Measurements from ENCODE around the gene C6orf163. TPM values are rescaled to one million over a fixed set of nuclear protein-coding genes. Genes with fewer than 3 reads are reported as not detected.
A peak's percentile ranks its signal among the peaks of the same experiment; 100 is the strongest.

C6orf163 gene
- total and polyA plus RNA-seq, 2 experiments from 2014 or later = 2.3 to 5.4 TPM

DNA sequence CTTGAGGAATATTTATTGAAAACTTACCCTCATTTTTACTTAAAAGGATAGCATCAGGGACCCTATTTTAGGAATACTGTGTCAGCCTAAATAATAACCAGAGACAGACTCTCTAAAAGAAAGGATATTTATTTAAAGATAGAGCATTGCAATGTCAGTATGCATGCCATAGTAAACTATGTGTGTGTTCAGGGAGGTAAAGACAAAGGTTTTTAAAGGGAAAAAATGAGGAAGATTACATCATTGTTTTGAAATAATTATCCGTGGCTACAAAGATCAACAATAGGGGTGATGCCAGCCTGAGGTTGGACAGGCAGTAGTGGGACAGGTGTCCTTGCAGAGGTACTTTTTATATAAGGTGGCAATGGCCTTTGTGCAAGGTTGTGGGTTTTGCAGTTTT is 39.4 kb downstream of the C6orf163 start:
- no peaks in the 10 kb centered on the region for H3K36me3 Mint-ChIP-seq (ENCODE audit: low read depth)
- H3K27ac Mint-ChIP-seq = peak overlapping the region; percentile 19; the same call in 1 of the 2 replicates
- DNase-seq (ENCODE audit: low spot score) (no peak), ATAC-seq (no peak)
- Histone ChIP-seq H3K79me2 (replicated peaks; ENCODE audit: insufficient read depth) (no peaks in the 10 kb centered on the region), H2AFZ (no peak overlapping the region), H4K20me1 (replicated peaks; ENCODE audit: insufficient read depth) (no peaks in the 10 kb centered on the region), H3K27me3 (ENCODE audit: insufficient read depth) (no peaks in the 10 kb centered on the region), H3K4me2 (no peak overlapping the region), H3K9me2 (ENCODE audit: insufficient read depth) (no peaks in the 10 kb centered on the region), H3K36me3 (ENCODE audit: insufficient read depth) (no peaks in the 10 kb centered on the region), H3K27ac (ENCODE audit: low read depth) (no peak overlapping the region), H3K4me3 (no peak overlapping the region), H3F3A (replicated peaks; ENCODE audit: low read depth) (no peaks in the 10 kb centered on the region), H3K4me1 (ENCODE audit: insufficient read depth) (no peaks in the 10 kb centered on the region)
- no peaks in the 10 kb centered on the region for H3K27me3 Mint-ChIP-seq (ENCODE audit: insufficient read depth, low read depth, poor library complexity)
- no peaks in the 10 kb centered on the region for H3K9me3 Mint-ChIP-seq
- H3K4me3 Mint-ChIP-seq = no peak overlapping the region
- TF ChIP-seq STAT1 (IDR thresholded peaks at IDR 0.05; ENCODE audit: unreplicated experiment) (no peak), NANOG (IDR thresholded peaks at IDR 0.05; ENCODE audit: borderline replicate concordance) (no peak), EZH2phosphoT487 (IDR thresholded peaks at IDR 0.05; ENCODE audit: unreplicated experiment) (no peak), ZNF114 (CRISPR knock-in tag; IDR thresholded peaks at IDR 0.05) (no peak), EZH2 (IDR thresholded peaks at IDR 0.05; ENCODE audit: low read depth, unreplicated experiment) (no peak), JUNB (IDR thresholded peaks at IDR 0.05; ENCODE audit: unreplicated experiment) (no peak)
- TF ChIP-seq, protein P1, sequence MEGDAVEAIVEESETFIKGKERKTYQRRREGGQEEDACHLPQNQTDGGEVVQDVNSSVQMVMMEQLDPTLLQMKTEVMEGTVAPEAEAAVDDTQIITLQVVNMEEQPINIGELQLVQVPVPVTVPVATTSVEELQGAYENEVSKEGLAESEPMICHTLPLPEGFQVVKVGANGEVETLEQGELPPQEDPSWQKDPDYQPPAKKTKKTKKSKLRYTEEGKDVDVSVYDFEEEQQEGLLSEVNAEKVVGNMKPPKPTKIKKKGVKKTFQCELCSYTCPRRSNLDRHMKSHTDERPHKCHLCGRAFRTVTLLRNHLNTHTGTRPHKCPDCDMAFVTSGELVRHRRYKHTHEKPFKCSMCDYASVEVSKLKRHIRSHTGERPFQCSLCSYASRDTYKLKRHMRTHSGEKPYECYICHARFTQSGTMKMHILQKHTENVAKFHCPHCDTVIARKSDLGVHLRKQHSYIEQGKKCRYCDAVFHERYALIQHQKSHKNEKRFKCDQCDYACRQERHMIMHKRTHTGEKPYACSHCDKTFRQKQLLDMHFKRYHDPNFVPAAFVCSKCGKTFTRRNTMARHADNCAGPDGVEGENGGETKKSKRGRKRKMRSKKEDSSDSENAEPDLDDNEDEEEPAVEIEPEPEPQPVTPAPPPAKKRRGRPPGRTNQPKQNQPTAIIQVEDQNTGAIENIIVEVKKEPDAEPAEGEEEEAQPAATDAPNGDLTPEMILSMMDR (conservative IDR thresholded peaks at IDR 0.05; ENCODE audit: low read depth in 2 of 2) = no peak
- TF ChIP-seq, protein P2, sequence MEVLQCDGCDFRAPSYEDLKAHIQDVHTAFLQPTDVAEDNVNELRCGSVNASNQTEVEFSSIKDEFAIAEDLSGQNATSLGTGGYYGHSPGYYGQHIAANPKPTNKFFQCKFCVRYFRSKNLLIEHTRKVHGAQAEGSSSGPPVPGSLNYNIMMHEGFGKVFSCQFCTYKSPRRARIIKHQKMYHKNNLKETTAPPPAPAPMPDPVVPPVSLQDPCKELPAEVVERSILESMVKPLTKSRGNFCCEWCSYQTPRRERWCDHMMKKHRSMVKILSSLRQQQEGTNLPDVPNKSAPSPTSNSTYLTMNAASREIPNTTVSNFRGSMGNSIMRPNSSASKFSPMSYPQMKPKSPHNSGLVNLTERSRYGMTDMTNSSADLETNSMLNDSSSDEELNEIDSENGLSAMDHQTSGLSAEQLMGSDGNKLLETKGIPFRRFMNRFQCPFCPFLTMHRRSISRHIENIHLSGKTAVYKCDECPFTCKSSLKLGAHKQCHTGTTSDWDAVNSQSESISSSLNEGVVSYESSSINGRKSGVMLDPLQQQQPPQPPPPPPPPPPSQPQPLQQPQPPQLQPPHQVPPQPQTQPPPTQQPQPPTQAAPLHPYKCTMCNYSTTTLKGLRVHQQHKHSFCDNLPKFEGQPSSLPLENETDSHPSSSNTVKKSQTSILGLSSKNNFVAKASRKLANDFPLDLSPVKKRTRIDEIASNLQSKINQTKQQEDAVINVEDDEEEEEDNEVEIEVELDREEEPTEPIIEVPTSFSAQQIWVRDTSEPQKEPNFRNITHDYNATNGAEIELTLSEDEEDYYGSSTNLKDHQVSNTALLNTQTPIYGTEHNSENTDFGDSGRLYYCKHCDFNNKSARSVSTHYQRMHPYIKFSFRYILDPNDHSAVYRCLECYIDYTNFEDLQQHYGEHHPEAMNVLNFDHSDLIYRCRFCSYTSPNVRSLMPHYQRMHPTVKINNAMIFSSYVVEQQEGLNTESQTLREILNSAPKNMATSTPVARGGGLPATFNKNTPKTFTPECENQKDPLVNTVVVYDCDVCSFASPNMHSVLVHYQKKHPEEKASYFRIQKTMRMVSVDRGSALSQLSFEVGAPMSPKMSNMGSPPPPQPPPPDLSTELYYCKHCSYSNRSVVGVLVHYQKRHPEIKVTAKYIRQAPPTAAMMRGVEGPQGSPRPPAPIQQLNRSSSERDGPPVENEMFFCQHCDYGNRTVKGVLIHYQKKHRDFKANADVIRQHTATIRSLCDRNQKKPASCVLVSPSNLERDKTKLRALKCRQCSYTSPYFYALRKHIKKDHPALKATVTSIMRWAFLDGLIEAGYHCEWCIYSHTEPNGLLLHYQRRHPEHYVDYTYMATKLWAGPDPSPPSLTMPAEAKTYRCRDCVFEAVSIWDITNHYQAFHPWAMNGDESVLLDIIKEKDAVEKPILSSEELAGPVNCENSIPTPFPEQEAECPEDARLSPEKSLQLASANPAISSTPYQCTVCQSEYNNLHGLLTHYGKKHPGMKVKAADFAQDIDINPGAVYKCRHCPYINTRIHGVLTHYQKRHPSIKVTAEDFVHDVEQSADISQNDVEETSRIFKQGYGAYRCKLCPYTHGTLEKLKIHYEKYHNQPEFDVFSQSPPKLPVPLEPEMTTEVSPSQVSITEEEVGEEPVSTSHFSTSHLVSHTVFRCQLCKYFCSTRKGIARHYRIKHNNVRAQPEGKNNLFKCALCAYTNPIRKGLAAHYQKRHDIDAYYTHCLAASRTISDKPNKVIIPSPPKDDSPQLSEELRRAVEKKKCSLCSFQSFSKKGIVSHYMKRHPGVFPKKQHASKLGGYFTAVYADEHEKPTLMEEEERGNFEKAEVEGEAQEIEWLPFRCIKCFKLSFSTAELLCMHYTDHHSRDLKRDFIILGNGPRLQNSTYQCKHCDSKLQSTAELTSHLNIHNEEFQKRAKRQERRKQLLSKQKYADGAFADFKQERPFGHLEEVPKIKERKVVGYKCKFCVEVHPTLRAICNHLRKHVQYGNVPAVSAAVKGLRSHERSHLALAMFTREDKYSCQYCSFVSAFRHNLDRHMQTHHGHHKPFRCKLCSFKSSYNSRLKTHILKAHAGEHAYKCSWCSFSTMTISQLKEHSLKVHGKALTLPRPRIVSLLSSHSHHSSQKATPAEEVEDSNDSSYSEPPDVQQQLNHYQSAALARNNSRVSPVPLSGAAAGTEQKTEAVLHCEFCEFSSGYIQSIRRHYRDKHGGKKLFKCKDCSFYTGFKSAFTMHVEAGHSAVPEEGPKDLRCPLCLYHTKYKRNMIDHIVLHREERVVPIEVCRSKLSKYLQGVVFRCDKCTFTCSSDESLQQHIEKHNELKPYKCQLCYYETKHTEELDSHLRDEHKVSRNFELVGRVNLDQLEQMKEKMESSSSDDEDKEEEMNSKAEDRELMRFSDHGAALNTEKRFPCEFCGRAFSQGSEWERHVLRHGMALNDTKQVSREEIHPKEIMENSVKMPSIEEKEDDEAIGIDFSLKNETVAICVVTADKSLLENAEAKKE (CRISPR knock-in tag; IDR thresholded peaks at IDR 0.05) = no peak
- TF ChIP-seq, protein P3, sequence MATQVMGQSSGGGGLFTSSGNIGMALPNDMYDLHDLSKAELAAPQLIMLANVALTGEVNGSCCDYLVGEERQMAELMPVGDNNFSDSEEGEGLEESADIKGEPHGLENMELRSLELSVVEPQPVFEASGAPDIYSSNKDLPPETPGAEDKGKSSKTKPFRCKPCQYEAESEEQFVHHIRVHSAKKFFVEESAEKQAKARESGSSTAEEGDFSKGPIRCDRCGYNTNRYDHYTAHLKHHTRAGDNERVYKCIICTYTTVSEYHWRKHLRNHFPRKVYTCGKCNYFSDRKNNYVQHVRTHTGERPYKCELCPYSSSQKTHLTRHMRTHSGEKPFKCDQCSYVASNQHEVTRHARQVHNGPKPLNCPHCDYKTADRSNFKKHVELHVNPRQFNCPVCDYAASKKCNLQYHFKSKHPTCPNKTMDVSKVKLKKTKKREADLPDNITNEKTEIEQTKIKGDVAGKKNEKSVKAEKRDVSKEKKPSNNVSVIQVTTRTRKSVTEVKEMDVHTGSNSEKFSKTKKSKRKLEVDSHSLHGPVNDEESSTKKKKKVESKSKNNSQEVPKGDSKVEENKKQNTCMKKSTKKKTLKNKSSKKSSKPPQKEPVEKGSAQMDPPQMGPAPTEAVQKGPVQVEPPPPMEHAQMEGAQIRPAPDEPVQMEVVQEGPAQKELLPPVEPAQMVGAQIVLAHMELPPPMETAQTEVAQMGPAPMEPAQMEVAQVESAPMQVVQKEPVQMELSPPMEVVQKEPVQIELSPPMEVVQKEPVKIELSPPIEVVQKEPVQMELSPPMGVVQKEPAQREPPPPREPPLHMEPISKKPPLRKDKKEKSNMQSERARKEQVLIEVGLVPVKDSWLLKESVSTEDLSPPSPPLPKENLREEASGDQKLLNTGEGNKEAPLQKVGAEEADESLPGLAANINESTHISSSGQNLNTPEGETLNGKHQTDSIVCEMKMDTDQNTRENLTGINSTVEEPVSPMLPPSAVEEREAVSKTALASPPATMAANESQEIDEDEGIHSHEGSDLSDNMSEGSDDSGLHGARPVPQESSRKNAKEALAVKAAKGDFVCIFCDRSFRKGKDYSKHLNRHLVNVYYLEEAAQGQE (IDR thresholded peaks at IDR 0.05; ENCODE audit: unreplicated experiment) = no peak
- no peaks in the 10 kb centered on the region; the same call in 2 of the 3 replicates for H3K4me1 Mint-ChIP-seq

Data from GM23338 (cell line).